GM21360 (cell line): Measurements from ENCODE around the gene FNIP2.
"Not testable (repeated sequence)": the region's sequence is repeated elsewhere in the genome, so short reads cannot be mapped to it uniquely, and the experiment has no call there.

Source experiments
- ATAC-seq: cut with Tn5 transposase; IDR thresholded peaks from one replicate; pipeline ENCODE4 v1.9.1; 2021; ENCODE audit warnings: mild to moderate bottlenecking, moderate library complexity; ENCODE audit not compliant: unreplicated experiment

FNIP2 gene

GRCh38 chr4:158768555-158769174 is at the start of gene FNIP2:
Gene FNIP2, plus strand, starts transcription at chr4:158769026. Its CDS starts 187 bp downstream, at chr4:158769213.
- peak; percentile 83 for ATAC-seq

GRCh38 chr4:158721680-158722079 is 47.1 kb upstream of the FNIP2 start:
- ATAC-seq = no peak

- ATAC-seq = peak; percentile 26
Measured at GRCh38 chr4:158722291-158722916, 46.4 kb upstream of the FNIP2 start.

- ATAC-seq = peak; percentile 98
Measured at GRCh38 chr4:158722917-158723793, 45.7 kb upstream of the FNIP2 start, which contains the start of gene PPID. Gene PPID, minus strand, starts transcription at chr4:158723396. Its CDS starts 108 bp downstream, at chr4:158723288.

GRCh38 chr4:158724637-158725036 is 44.2 kb upstream of the FNIP2 start:
- no peak for ATAC-seq

GRCh38 chr4:158726633-158727032 is 42.2 kb upstream of the FNIP2 start:
- no peak for ATAC-seq

- no peak for ATAC-seq
Measured at GRCh38 chr4:158728236-158728635, 40.6 kb upstream of the FNIP2 start.

- peak; percentile 73 for ATAC-seq
Measured at GRCh38 chr4:158729716-158730559, 38.9 kb upstream of the FNIP2 start.

- ATAC-seq = no peak
Measured at GRCh38 chr4:158738866-158739265, 30.0 kb upstream of the FNIP2 start.

GRCh38 chr4:158739600-158739999 is 29.2 kb upstream of the FNIP2 start:
- no peak for ATAC-seq

- no peak for ATAC-seq
Measured at GRCh38 chr4:158741326-158742021, 27.4 kb upstream of the FNIP2 start.

GRCh38 chr4:158746537-158746936 is 22.3 kb upstream of the FNIP2 start:
- not testable (repeated sequence) for ATAC-seq

GRCh38 chr4:158750379-158750778 is 18.4 kb upstream of the FNIP2 start:
- ATAC-seq = no peak

GRCh38 chr4:158754385-158755180 is 14.2 kb upstream of the FNIP2 start:
- ATAC-seq = no peak

GRCh38 chr4:158755819-158756218 is 13.0 kb upstream of the FNIP2 start:
- ATAC-seq = not testable (repeated sequence)

GRCh38 chr4:158756588-158756987 is 12.2 kb upstream of the FNIP2 start:
- ATAC-seq = no peak

GRCh38 chr4:158758142-158758541 is 10.7 kb upstream of the FNIP2 start:
- no peak for ATAC-seq

- ATAC-seq = no peak
Measured at GRCh38 chr4:158758703-158759102, 10.1 kb upstream of the FNIP2 start.

- ATAC-seq = not testable (repeated sequence)
Measured at GRCh38 chr4:158759539-158759938, 9.3 kb upstream of the FNIP2 start.
